GM23338 (cell line): Measurements from ENCODE around the gene RBM33. TPM values are rescaled to one million over a fixed set of nuclear protein-coding genes. Genes with fewer than 3 reads are reported as not detected.

ENCODE experiments used
- ATAC-seq: fragments of 200-7000 bp; cut with Tn5 transposase; 3 replicates; pipeline ENCODE4 v1.9.1; 2020
- DNase-seq: peaks from one replicate; pipeline ENCODE4 v3.0.0-alpha.2; 2015; ENCODE audit warnings: low spot score
- H2AFZ ChIP-seq: fragments of 200-600 bp; sonication (generic); 2 replicates; pipeline ENCODE4 v1.8.0; 2016; ENCODE audit warnings: antibody characterized with exemption, mild to moderate bottlenecking, moderate library complexity
- H3F3A ChIP-seq: fragments of 200-600 bp; sonication (generic); replicated peaks from 2 replicates; pipeline ENCODE4 v1.8.0; 2017; ENCODE audit warnings: antibody characterized with exemption, mixed run types, low read depth
- H3K27ac ChIP-seq: fragments of 200-600 bp; sonication (generic); 2 replicates; pipeline ENCODE4 v1.6.1; 2016; ENCODE audit warnings: low read depth
- H3K27me3 ChIP-seq: fragments of 200-600 bp; sonication (generic); 2 replicates; pipeline ENCODE4 v1.8.0; 2016; ENCODE audit warnings: mild to moderate bottlenecking, mixed run types, moderate library complexity; ENCODE audit not compliant: insufficient read depth
- H3K36me3 ChIP-seq: fragments of 200-600 bp; sonication (generic); 2 replicates; pipeline ENCODE4 v1.8.0; 2016; ENCODE audit warnings: mild to moderate bottlenecking; ENCODE audit not compliant: insufficient read depth
- H3K4me1 ChIP-seq: fragments of 200-600 bp; sonication (generic); 2 replicates; pipeline ENCODE4 v1.8.0; 2016; ENCODE audit warnings: mild to moderate bottlenecking, moderate library complexity; ENCODE audit not compliant: insufficient read depth
- H3K4me2 ChIP-seq: fragments of 200-600 bp; sonication (generic); 2 replicates; pipeline ENCODE4 v1.7.1; 2017; ENCODE audit warnings: mixed run types
- H3K4me3 ChIP-seq: fragments of 200-600 bp; sonication (generic); 2 replicates; pipeline ENCODE4 v1.6.1; 2016; ENCODE audit warnings: mixed run types
- H3K79me2 ChIP-seq: fragments of 200-600 bp; sonication (generic); replicated peaks from 2 replicates; pipeline ENCODE4 v1.8.0; 2017; ENCODE audit warnings: mild to moderate bottlenecking; ENCODE audit not compliant: insufficient read depth
- H3K9me2 ChIP-seq: fragments of 200-600 bp; sonication (generic); 2 replicates; pipeline ENCODE4 v1.8.0; 2017; ENCODE audit not compliant: insufficient read depth
- H4K20me1 ChIP-seq: fragments of 200-600 bp; sonication (generic); replicated peaks from 2 replicates; pipeline ENCODE4 v1.8.0; 2017; ENCODE audit warnings: mild to moderate bottlenecking; ENCODE audit not compliant: insufficient read depth
- H3K27ac Mint-ChIP-seq: 2 replicates; pipeline ENCODE4 v1.8.0; 2020; ENCODE audit warnings: inconsistent platforms, mild to moderate bottlenecking, moderate library complexity, mixed read lengths
- H3K27me3 Mint-ChIP-seq: 3 replicates; pipeline ENCODE4 v1.8.0; 2022; ENCODE audit warnings: low read depth, mild to moderate bottlenecking, moderate library complexity, mixed read lengths, inconsistent platforms; ENCODE audit not compliant: insufficient read depth, poor library complexity
- H3K36me3 Mint-ChIP-seq: 3 replicates; pipeline ENCODE4 v1.8.0; 2021; ENCODE audit warnings: low read depth, mild to moderate bottlenecking, inconsistent platforms, moderate library complexity, mixed read lengths
- H3K4me1 Mint-ChIP-seq: 3 replicates; pipeline ENCODE4 v1.8.0; 2020; ENCODE audit warnings: mild to moderate bottlenecking, inconsistent platforms, mixed read lengths
- H3K4me3 Mint-ChIP-seq: 3 replicates; pipeline ENCODE4 v1.8.0; 2021; ENCODE audit warnings: moderate library complexity, mild to moderate bottlenecking, inconsistent platforms, mixed read lengths
- H3K9me3 Mint-ChIP-seq: 3 replicates; pipeline ENCODE4 v1.8.0; 2020; ENCODE audit warnings: moderate library complexity, mild to moderate bottlenecking, inconsistent platforms, mixed read lengths
- CREB1 ChIP-seq: fragments of 250-450 bp; sonication (Bioruptor Pico); IDR thresholded peaks from 2 replicates; pipeline ENCODE4 v1.5.0; 2020; ENCODE audit warnings: low read depth, mild to moderate bottlenecking, moderate library complexity
- CTCF ChIP-seq, 2 experiments: fragments of 200-600 bp in 1 of 2; sonication (generic) in 1 of 2; conservative IDR thresholded peaks; 2 replicates each; pipeline versions ENCODE4 v1.5.1 to v1.6.1; 2016 to 2017; ENCODE audit warnings: antibody characterized with exemption in 2 of 2, low read depth in 2 of 2, mild to moderate bottlenecking in 2 of 2, moderate library complexity in 1 of 2
- EZH2 ChIP-seq: fragments of 200-600 bp; sonication (generic); IDR thresholded peaks from one replicate; pipeline ENCODE4 v1.8.0; 2017; ENCODE audit warnings: antibody characterized with exemption, mild to moderate bottlenecking, low read depth; ENCODE audit not compliant: unreplicated experiment
- EZH2phosphoT487 ChIP-seq: fragments of 200-600 bp; sonication (generic); IDR thresholded peaks from one replicate; pipeline ENCODE4 v1.8.1; 2018; ENCODE audit warnings: antibody characterized with exemption; ENCODE audit not compliant: unreplicated experiment
- JUNB ChIP-seq: IDR thresholded peaks from one replicate; pipeline ENCODE4 v1.6.1; 2016; ENCODE audit warnings: antibody characterized with exemption; ENCODE audit not compliant: unreplicated experiment
- NANOG ChIP-seq: IDR thresholded peaks from 2 replicates; pipeline ENCODE4 v1.6.1; 2016; ENCODE audit warnings: antibody characterized with exemption, borderline replicate concordance
- POLR2AphosphoS5 ChIP-seq: IDR thresholded peaks from 2 replicates; pipeline ENCODE4 v1.6.1; 2016; ENCODE audit warnings: antibody characterized with exemption, low read depth
- REST ChIP-seq: IDR thresholded peaks from one replicate; pipeline ENCODE4 v1.6.1; 2018; ENCODE audit warnings: antibody characterized with exemption; ENCODE audit not compliant: unreplicated experiment
- STAT1 ChIP-seq: IDR thresholded peaks from one replicate; pipeline ENCODE4 v1.6.1; 2016; ENCODE audit warnings: antibody characterized with exemption; ENCODE audit not compliant: unreplicated experiment
- ZNF331 ChIP-seq: fragments of 250-450 bp; sonication (Bioruptor Pico); IDR thresholded peaks from 2 replicates; pipeline ENCODE4 v1.5.0; 2020; ENCODE audit warnings: low read depth, mild to moderate bottlenecking, moderate library complexity
- ZNF462 ChIP-seq: fragments of 250-450 bp; sonication (Bioruptor Pico); IDR thresholded peaks from 2 replicates; pipeline ENCODE4 v1.5.0; 2020; ENCODE audit warnings: mild to moderate bottlenecking, moderate library complexity
- polyA plus RNA-seq: library from polyadenylated mRNA; unstranded; fragments of >200 nt; fragmentation: Nextera tagmentation; extraction: Ambion mirVana; gene quantifications from 2 replicates; pipeline ENCODE4 v1.2.1, GENCODE V29; 2016
- total RNA-seq: library from RNA; depleted of rRNA; stranded (reverse); fragments of >200 nt; shearing (Covaris generic); gene quantifications from 2 replicates; pipeline ENCODE4 v1.2.3, GENCODE V29; 2014

The RBM33 gene
- total and polyA plus RNA-seq, 2 experiments from 2014 or later: 47.7 to 94.7 TPM

GRCh38 chr7:155677688-155678087 lies 33.2 kb downstream of the RBM33 start (continued):
- TF ChIP-seq ZNF462 (CRISPR knock-in tag): no peak
- TF ChIP-seq EZH2phosphoT487: no peak
- TF ChIP-seq POLR2AphosphoS5: no peak
- no peak for TF ChIP-seq NANOG
- no peak for TF ChIP-seq JUNB
- TF ChIP-seq CTCF (conservative IDR thresholded peaks at IDR 0.05; ENCODE audit: low read depth in 2 of 2): no peak

GRCh38 chr7:155680124-155680523 lies 35.7 kb downstream of the RBM33 start:
- Mint-ChIP-seq H3K27ac (no peak overlapping the region), H3K9me3 (no peaks in the 10 kb centered on the region), H3K4me1 (peaks cover 48% of the 10 kb centered on the region), H3K36me3 (peaks cover 26% of the 10 kb centered on the region), H3K27me3 (peaks cover 2% of the 10 kb centered on the region), H3K4me3 (no peak overlapping the region)
- Histone ChIP-seq H3K27me3 (no peaks in the 10 kb centered on the region), H4K20me1 (peaks cover 28% of the 10 kb centered on the region), H3K27ac (no peak overlapping the region), H2AFZ (no peak overlapping the region), H3K9me2 (no peaks in the 10 kb centered on the region), H3F3A (no peaks in the 10 kb centered on the region), H3K4me3 (no peak overlapping the region), H3K4me1 (peaks cover 20% of the 10 kb centered on the region), H3K36me3 (no peaks in the 10 kb centered on the region), H3K4me2 (no peak overlapping the region), H3K79me2 (peaks cover 94% of the 10 kb centered on the region)
- ATAC-seq (no peak), DNase-seq (no peak)
- TF ChIP-seq STAT1 (no peak), JUNB (no peak), CREB1 (CRISPR knock-in tag) (no peak), NANOG (no peak), ZNF331 (CRISPR knock-in tag) (no peak), REST (no peak), EZH2 (no peak), CTCF (conservative IDR thresholded peaks at IDR 0.05; ENCODE audit: low read depth in 2 of 2) (no peak), EZH2phosphoT487 (no peak)
